ENCODE data around the gene ATL3. TPM values are rescaled to one million over a fixed set of nuclear protein-coding genes. Genes with fewer than 3 reads are reported as not detected.

Gene ATL3
- total RNA-seq, 1 experiment from 2014 or later: 63.9 TPM

- TF ChIP-seq, protein P1, sequence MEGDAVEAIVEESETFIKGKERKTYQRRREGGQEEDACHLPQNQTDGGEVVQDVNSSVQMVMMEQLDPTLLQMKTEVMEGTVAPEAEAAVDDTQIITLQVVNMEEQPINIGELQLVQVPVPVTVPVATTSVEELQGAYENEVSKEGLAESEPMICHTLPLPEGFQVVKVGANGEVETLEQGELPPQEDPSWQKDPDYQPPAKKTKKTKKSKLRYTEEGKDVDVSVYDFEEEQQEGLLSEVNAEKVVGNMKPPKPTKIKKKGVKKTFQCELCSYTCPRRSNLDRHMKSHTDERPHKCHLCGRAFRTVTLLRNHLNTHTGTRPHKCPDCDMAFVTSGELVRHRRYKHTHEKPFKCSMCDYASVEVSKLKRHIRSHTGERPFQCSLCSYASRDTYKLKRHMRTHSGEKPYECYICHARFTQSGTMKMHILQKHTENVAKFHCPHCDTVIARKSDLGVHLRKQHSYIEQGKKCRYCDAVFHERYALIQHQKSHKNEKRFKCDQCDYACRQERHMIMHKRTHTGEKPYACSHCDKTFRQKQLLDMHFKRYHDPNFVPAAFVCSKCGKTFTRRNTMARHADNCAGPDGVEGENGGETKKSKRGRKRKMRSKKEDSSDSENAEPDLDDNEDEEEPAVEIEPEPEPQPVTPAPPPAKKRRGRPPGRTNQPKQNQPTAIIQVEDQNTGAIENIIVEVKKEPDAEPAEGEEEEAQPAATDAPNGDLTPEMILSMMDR (conservative IDR thresholded peaks at IDR 0.05; ENCODE audit: low read depth, low read length): no peak
- TF ChIP-seq EZH2 (IDR thresholded peaks at IDR 0.05; ENCODE audit: borderline replicate concordance, low read depth, low read length, poor library complexity, severe bottlenecking): no peak
- BruUV-seq (replicated peaks): no TSS peak
- no peak for DNase-seq (ENCODE audit: low spot score)
- no peak overlapping the region for H3K4me3 ChIP-seq (ENCODE audit: low read depth, low read length, poor library complexity, severe bottlenecking)
- intact Hi-C loops (cut with micrococcal nuclease; ENCODE audit: unreplicated experiment): no loop called here
- POLR2A ChIA-PET (ENCODE audit: low non-redundant PET): no interaction called here
- H3K36me3 ChIP-seq (ENCODE audit: insufficient read depth, low read length, poor library complexity, severe bottlenecking): peaks cover 14% of the 10 kb centered on the region
- no peak overlapping the region for H3K27ac ChIP-seq (ENCODE audit: low read depth, low read length, poor library complexity, severe bottlenecking)
- H3K9me3 ChIP-seq (ENCODE audit: low read depth, low read length, poor library complexity, severe bottlenecking): no peaks in the 10 kb centered on the region
- peaks cover 4% of the 10 kb centered on the region for H3K4me1 ChIP-seq (ENCODE audit: insufficient read depth, low read length, poor library complexity, severe bottlenecking)
- H3K27me3 ChIP-seq (replicated peaks; ENCODE audit: insufficient read depth, low read depth, low read length, poor library complexity): no peaks in the 10 kb centered on the region
- CTCF ChIA-PET: no interaction called here
These were observed 47.8 kb upstream of the ATL3 start for GRCh38 chr11:63719001-63719400.

DNA sequence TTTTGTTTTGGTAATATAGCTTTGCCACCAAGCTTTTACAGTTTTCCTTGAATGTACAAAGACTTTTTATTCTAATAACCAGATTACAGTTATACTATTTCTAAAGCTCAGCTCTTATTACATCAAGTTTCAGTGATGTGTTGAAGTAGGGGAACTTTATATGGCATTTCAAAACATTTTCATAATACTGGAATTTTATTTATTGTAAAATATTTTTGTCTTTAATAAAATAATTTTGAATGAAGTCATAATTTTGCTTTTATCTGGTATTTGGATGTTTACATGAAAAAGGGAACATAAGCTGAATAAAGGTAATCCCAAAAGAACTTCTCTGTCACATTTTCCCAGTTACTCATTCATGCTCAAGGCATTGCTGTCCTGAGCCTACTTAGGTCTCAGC, 44.9 kb upstream of the ATL3 start:
- no TSS peak for BruUV-seq (replicated peaks)
- Histone ChIP-seq H3K4me1 (ENCODE audit: insufficient read depth, low read length, poor library complexity, severe bottlenecking) (peaks cover 4% of the 10 kb centered on the region), H3K27ac (ENCODE audit: low read depth, low read length, poor library complexity, severe bottlenecking) (no peak overlapping the region), H3K9me3 (ENCODE audit: low read depth, low read length, poor library complexity, severe bottlenecking) (no peaks in the 10 kb centered on the region), H3K36me3 (ENCODE audit: insufficient read depth, low read length, poor library complexity, severe bottlenecking) (peaks cover 14% of the 10 kb centered on the region), H3K4me3 (ENCODE audit: low read depth, low read length, poor library complexity, severe bottlenecking) (no peak overlapping the region), H3K27me3 (replicated peaks; ENCODE audit: insufficient read depth, low read depth, low read length, poor library complexity) (no peaks in the 10 kb centered on the region)
- TF ChIP-seq, protein P1 (conservative IDR thresholded peaks at IDR 0.05; ENCODE audit: low read depth, low read length): no peak
- ChIA-PET POLR2A (ENCODE audit: low non-redundant PET) (no interaction called here), CTCF (no interaction called here)
- intact Hi-C loops (cut with micrococcal nuclease; ENCODE audit: unreplicated experiment): no loop called here
- DNase-seq (ENCODE audit: low spot score): no peak

- no peaks in the 10 kb centered on the region for H3K9me3 ChIP-seq (ENCODE audit: low read depth, low read length, poor library complexity, severe bottlenecking)
- ChIA-PET POLR2A (ENCODE audit: low non-redundant PET) (no interaction called here), CTCF (no interaction called here)
- BruUV-seq (replicated peaks): no TSS peak
- H3K27me3 ChIP-seq (replicated peaks; ENCODE audit: insufficient read depth, low read depth, low read length, poor library complexity): no peaks in the 10 kb centered on the region
- peaks cover 15% of the 10 kb centered on the region for H3K4me1 ChIP-seq (ENCODE audit: insufficient read depth, low read length, poor library complexity, severe bottlenecking)
- peaks cover 5% of the 10 kb centered on the region for H3K36me3 ChIP-seq (ENCODE audit: insufficient read depth, low read length, poor library complexity, severe bottlenecking)
- H3K4me3 ChIP-seq (ENCODE audit: low read depth, low read length, poor library complexity, severe bottlenecking): no peak overlapping the region
- intact Hi-C loops (cut with micrococcal nuclease; ENCODE audit: unreplicated experiment): no loop called here
- TF ChIP-seq, protein P1 (conservative IDR thresholded peaks at IDR 0.05; ENCODE audit: low read depth, low read length): no peak
- no peak for TF ChIP-seq EZH2 (IDR thresholded peaks at IDR 0.05; ENCODE audit: borderline replicate concordance, low read depth, low read length, poor library complexity, severe bottlenecking)
- no peak for DNase-seq (ENCODE audit: low spot score)
- H3K27ac ChIP-seq (ENCODE audit: low read depth, low read length, poor library complexity, severe bottlenecking): no peak overlapping the region
These were observed 42.6 kb upstream of the ATL3 start for GRCh38 chr11:63713766-63714165.
